HG03196 (cell line): ENCODE results near the gene MSRB3.

Source experiments
- ATAC-seq: cut with Tn5 transposase; IDR thresholded peaks from one replicate; pipeline ENCODE4 v1.9.1; 2021; ENCODE audit not compliant: unreplicated experiment

Gene MSRB3

GRCh38 chr12:65492998-65493912 is 214.8 kb downstream of the MSRB3 start:
- ATAC-seq, result no peak

- ATAC-seq, result no peak
Measured at GRCh38 chr12:65493913-65494245, 215.4 kb downstream of the MSRB3 start.

GRCh38 chr12:65494537-65494936 is 216.1 kb downstream of the MSRB3 start:
- no peak for ATAC-seq

- no peak for ATAC-seq
Measured at GRCh38 chr12:65495233-65495632, 216.8 kb downstream of the MSRB3 start.

- ATAC-seq, result no peak
Measured at GRCh38 chr12:65496617-65497016, 218.1 kb downstream of the MSRB3 start.

- no peak for ATAC-seq
Measured at GRCh38 chr12:65497660-65498059, 219.2 kb downstream of the MSRB3 start.

GRCh38 chr12:65499167-65499566 is 220.7 kb downstream of the MSRB3 start:
- ATAC-seq, result no peak

GRCh38 chr12:65500091-65500900 is 221.8 kb downstream of the MSRB3 start:
- ATAC-seq, result no peak

GRCh38 chr12:65501093-65501621 is 222.7 kb downstream of the MSRB3 start:
- ATAC-seq, result no peak

GRCh38 chr12:65501935-65502334 is 223.5 kb downstream of the MSRB3 start:
- no peak for ATAC-seq

GRCh38 chr12:65504417-65504816 is 225.9 kb downstream of the MSRB3 start:
- ATAC-seq, result no peak

GRCh38 chr12:65505386-65506121 is 227.1 kb downstream of the MSRB3 start:
- no peak for ATAC-seq

- ATAC-seq, result no peak
Measured at GRCh38 chr12:65508276-65509035, 230.0 kb downstream of the MSRB3 start.

- ATAC-seq, result no peak
Measured at GRCh38 chr12:65510007-65510406, 231.5 kb downstream of the MSRB3 start.

- no peak for ATAC-seq
Measured at GRCh38 chr12:65510584-65511050, 232.1 kb downstream of the MSRB3 start.

- ATAC-seq, result no peak
Measured at GRCh38 chr12:65511134-65511834, 232.8 kb downstream of the MSRB3 start.

GRCh38 chr12:65511912-65512311 is 233.4 kb downstream of the MSRB3 start:
- ATAC-seq, result no peak
